HCT116 (cell line): ENCODE data around the gene SIK3.

Source experiments
- EZH2phosphoT487 ChIP-seq: fragments of 200-600 bp; IDR thresholded peaks from 2 replicates; pipeline ENCODE4 v1.6.1; 2018; ENCODE audit warnings: antibody characterized with exemption, borderline replicate concordance
- POLR2AphosphoS5 ChIP-seq: IDR thresholded peaks from 2 replicates; pipeline ENCODE4 v1.6.1; 2011; ENCODE audit warnings: mild to moderate bottlenecking, low read depth, low read length, moderate library complexity
- RAD21 ChIP-seq: IDR thresholded peaks from 2 replicates; pipeline ENCODE4 v1.6.1; 2012; ENCODE audit warnings: low read depth, mild to moderate bottlenecking
- YY1 ChIP-seq: IDR thresholded peaks from 2 replicates; pipeline ENCODE4 v1.6.1; 2011; ENCODE audit warnings: low read length, low read depth, moderate library complexity, mild to moderate bottlenecking; ENCODE audit not compliant: insufficient replicate concordance; ENCODE audit errors: extremely low read depth

DNA sequence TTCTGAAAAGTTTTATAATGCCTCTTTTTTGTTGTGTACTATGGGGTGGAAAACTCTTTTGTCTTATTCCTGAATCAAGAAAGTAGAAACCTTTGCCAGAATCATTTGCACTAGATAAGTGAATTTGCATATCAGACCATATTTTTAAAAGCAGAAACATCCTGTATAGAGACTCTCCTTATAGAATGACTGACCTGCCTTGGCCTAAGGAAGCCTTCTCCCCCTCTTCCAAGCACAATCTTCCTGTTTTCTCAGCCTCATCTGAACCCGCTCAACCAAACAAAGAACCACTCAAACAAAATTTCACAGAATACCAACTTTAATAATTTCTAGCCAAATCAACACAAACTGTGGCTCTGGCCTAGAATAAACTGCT is 60.3 kb downstream of the SIK3 start:
- no peak for TF ChIP-seq EZH2phosphoT487
- TF ChIP-seq YY1, result no peak
- TF ChIP-seq RAD21, result no peak
- no peak for TF ChIP-seq POLR2AphosphoS5
